GM19099 (cell line): Measurements from ENCODE around the gene IFT22.

Source experiments
- POLR2A ChIP-seq: IDR thresholded peaks from 3 replicates; pipeline ENCODE4 v1.6.1; 2011; ENCODE audit warnings: low read depth; ENCODE audit not compliant: insufficient read length; ENCODE audit errors: extremely low read depth

IFT22 gene

DNA sequence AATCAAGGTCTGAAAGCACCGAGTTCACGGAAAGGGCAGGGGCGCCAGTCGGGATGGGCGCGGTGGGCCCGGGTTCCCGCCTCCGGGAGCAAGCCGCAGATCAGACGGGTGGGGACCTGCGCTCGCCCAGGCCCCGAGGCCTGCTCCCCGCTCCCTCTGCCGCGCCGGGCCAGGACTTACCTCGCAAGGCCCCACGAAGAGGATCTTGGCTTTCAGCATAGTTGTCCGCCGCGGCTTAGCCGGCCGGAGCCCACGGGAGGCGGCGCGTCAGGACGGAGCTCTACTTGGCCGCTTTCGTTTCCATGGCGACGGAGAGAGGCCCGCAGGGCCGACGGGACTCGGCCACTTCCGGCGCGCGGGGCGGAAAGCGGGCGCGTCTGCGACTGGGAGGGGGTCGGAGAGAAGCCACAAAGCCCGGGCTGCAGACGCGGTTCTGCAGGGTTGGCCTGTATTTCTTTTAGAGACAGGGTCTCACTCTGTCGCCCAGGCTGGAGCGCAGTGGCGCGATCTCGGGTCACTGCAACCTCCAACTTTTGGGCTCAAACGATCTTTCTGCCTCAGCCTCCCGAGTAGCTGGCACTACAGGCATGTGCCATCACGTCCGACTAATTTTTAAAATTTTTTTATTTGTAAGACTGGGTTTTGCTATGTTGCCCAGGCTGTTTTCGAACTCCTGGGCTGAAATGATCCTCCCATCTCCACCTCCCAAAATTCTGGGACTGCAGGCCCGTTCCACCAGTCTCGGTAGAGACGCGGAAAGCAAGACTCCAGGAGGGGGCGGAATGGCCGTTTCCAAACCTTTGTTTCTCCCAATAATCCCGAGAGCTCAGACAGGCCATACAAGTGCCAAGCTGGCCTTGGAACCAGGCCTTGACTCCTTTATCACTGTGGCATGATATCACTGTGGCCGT is at the start of gene IFT22:
Gene IFT22, minus strand, starts transcription at position 322 of the 911 bp plus-strand sequence. Its CDS starts 103 bp downstream, at position 219.
- peak; percentile 67 for TF ChIP-seq POLR2A

DNA sequence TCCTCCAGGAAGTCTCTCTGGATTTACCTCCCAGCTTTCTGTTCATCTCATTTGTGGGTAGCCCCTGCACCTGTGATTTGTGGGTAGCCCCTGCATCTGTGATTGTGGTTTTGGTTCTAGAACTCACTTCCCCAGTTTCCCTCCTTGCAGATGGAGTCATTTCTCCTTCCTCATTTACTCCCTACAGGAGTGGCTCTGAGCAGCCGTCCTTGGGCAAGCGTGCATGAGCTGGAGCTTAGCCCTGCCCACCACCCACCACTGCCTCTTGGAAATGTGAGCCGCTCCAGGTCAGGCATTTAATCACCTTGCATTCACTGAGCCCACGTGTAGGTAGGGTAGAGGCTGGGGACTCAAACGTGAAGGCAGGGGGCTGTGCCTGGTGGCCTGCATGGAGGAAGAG is 49.2 kb upstream of the IFT22 start:
- TF ChIP-seq POLR2A, result no peak

DNA sequence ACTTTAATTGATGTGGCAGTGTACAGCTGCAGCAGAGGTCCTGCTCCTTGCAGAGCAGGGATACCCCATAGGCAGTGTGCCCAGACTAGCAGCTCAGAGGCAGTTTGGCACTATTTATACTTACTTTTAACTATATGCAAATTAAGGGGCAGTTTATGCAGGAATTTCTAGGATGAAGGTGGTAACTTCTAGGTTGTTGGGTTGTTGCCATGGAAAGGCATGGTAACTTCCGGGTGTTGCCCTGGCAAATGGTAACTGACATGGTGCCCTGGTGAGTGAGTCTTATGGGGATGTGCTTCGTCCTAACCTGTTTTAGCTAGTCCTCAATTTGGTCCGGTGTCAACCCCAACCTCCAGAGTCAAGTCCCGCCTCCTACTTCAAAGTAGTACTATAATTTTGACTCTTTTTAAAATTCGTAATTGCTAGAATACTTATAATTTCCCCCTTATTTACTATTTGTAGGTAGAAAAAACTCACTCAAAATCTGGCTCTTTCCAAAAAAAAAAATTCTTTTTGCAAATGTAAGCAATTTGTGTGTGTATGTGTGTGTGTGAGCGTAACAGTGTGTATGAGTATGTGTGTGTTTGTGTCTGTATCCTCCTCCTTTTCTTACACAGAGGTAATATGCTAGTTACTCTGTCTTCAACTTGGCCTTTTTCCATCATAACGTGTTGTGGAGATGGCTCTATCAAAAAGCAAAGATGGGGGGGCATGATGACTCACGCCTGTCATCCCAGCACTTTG is 47.0 kb upstream of the IFT22 start:
- TF ChIP-seq POLR2A, result no peak

DNA sequence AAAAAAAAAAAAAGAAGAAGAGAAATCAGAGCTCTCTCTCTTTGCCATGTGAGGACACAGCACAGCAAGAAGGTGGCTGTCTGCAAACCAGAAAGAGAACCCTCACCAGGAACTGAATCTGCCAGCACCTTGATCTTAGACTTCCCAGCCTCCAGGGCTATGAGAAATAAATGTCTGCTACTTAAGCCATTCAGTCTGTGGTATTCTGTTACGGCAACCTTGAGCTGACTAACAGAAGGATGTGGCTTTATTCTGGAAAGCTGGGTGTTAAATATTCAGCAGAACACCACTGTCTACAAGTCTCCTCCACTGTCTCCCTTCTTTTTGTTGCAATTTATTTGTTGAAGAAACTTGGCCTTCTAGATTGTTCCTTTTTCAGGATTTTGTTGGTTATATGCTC is 46.1 kb upstream of the IFT22 start:
- no peak for TF ChIP-seq POLR2A

DNA sequence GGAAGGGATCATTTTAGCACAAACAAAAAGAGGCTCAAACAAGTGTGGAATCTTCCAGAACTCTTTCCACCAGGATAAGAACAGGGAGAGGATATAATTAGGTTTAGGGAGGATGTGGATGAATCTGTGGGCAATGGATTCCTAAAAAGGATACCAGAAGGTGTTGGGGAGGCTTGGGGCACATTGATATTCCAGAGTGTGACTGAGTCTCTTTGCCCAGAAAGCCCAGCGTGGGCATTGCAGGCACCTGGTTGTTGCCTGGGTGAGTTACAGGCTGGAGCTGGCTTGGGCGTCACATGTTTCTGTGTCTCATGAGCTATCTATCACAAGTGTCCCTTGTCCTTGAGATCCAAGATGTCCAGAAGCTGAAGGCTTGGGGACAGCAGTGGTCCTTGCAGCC is 44.3 kb upstream of the IFT22 start:
- no peak for TF ChIP-seq POLR2A

DNA sequence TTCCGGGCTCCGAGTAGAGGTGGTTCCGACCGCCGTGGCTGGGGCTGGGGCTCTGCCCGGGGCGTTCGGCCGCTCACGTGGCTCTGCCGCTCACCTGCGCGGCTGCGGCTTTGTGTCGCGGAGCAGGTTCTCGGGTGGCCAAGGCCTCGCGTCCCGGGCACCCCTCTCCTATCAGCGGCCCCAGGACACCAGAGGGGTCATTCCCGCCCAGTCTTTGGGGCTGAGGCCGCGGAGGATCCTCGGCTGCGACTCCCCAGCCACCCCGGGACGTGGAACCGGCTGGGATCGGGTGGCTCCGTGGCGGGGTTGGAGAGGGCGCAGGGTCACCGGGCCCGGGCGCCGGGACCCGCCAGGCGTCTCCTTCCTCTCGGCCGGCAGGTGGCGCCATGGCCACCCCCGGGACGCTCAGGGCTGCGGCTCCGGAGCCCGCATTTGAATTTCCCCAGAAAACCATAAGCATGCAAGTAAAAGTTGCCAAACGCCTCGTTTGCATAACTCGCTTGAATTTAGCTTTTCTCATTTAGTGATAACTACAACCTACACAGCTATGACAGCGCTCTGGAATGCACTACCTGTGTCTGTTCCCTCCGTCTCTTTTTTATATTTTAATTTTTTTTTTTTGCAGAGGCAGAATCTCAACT is 42.2 kb upstream of the IFT22 start:
- no peak for TF ChIP-seq POLR2A

DNA sequence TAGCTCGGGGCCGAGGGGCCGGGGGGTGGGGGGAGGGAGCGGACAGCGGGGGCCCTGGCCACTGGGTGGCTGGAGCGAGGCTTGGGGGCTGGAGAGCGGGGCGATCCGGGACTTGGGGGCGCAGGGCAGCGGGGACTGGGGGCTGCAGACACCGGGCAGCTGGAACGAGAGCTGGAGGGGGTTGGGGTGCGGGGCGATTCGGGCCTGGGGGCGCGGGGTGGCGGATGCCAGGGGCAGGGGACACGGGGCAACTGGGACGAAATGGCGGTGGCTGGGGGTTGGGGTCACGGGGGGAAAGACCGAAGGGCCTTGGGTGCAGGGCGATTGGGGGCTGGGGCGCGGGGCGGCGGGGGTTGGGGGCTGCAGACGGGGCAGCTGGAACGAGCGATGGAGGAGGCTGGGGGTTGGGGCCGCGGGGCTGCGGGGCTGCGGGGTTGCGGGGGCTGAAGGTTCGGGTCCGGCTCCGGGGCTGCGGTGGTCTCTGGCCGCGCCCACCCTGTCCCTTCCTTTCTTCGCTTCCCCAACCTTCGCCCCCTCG is 41.7 kb upstream of the IFT22 start:
- no peak for TF ChIP-seq POLR2A

DNA sequence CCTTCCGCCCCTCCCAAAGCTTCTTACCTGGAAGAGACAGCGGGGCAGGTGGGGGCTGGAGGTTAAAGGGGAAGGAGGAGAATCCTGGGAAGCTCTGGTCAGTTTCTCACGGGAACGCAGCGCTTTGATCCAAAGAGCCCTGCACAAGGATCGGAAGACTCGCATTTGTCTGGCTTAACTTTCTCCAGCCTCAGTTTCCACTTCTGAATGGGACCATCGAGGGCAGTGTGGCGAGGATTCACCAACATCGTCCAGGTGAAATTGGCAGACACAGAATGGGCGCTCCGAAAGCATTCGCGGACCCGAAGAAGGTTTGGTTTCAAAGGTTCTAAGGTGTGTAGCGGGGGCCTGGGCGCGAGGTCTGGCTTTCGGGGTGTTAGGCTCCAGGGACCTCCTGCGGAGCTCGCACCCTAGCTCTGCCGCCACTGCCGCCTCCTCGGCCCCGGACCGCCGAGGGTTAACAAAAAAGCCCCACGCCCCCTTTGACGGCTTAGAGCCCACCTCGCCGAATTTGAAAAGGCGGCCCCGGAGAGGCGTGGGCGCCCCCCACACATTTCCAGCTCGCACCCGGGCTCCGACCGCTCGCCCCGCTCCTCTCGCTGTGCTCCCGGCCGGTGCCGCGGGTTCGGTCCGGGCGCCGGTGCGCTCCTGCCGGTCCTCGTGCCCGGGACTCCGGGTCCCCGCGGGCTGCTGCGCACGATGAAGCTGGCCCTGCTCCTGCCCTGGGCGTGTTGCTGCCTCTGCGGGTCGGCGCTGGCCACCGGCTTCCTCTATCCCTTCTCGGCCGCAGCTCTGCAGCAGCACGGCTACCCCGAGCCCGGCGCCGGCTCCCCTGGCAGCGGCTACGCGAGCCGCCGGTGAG is 41.0 kb upstream of the IFT22 start, which contains the start of gene COL26A1:
Gene COL26A1, plus strand, starts transcription at position 542 of the 862 bp plus-strand sequence. Its CDS starts 158 bp downstream, at position 700.
- TF ChIP-seq POLR2A, result no peak

DNA sequence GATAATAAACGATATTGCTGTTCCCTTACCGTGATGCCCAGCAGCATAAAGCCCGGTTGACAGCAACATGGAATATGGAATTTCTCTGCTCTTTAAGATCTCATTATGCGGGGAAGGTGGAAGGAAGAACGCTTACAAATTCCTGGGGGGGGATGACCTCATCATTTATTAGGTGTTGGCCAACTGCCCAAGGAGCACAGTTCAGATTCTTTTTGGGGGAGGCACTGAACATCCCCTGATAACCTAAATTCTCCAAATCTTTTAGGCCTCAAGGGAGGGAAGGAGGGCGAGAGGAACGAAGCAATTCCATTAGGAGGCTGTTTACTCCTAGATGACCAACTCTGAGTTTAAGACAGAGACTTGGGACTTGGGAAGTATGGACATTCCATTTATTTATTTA is 35.8 kb upstream of the IFT22 start:
- no peak for TF ChIP-seq POLR2A

DNA sequence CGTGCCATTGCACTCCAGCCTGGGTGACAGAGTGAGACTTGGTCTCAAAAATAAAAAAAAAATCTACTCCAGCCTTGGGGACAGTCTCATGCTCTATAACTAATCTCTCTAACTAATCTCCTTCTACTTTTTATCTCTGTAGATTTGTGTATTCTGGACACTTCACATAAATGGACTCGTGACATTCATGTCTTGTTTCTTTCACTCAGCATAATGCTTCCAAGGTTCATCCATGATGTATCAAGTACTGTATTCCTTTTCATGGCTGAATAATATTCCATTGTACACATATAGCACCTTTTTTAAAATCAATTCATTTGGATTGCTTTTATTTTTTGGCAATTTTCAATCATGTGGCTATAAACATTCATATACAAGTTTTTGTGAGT is 31.3 kb upstream of the IFT22 start:
- no peak for TF ChIP-seq POLR2A

DNA sequence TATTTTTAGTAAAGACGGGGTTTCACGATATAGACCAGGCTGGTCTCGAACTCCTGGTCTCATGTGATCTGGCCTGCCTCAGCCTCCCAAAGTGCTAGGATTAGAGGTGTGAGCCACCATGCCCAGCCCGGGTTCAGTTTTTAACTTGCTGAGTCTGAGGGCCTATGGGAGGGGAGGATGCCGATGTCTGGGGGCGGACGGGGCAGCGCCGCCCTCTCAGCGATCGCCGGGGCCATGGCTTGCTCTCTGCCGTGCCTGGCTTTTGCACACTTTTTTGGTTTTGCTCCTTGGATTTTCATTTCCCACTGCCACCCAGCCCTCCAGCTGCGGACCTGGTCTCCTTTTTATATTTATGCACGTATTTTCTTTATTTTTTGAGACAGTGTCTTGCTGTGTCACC is 25.9 kb upstream of the IFT22 start:
- no peak for TF ChIP-seq POLR2A

DNA sequence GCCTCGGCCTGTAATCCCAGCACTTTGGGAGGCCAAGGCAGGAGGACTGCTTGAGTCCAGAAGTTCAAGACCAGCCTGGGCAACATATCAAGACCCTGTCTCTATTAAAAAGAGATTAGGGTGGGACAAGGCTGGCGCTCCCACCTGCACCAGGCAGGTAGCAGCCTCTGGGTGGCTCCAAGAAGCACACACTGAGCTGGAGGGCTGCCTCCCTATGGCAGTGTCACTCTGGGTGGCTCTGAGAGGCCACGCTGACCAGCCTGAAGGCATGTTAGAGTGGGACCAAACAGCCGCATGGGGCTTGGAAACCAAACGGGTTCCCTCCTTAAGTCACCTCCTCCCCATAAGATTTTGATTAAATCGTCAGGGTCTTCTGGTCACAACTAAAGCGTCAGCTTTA is 21.3 kb upstream of the IFT22 start:
- no peak for TF ChIP-seq POLR2A

DNA sequence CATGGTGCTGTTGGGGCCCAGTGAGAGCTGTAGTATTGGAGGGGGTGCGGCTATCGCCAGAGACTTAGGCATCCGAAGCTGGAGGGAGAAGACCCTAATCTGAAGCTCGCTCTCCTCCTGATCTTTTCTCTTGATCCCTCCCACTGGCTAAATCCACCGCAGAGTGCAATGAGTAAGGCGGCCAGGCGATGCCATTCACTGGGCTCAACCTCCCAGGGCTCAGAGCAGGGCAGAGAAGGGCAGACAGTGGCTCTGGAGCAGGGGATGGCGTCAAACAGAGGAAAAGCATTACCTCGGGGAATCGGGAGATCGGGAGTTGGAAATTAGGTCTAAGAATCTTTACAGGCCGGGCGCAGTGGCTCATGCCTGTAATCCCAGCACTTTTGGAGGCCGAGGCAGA is 18.8 kb upstream of the IFT22 start:
- no peak for TF ChIP-seq POLR2A

DNA sequence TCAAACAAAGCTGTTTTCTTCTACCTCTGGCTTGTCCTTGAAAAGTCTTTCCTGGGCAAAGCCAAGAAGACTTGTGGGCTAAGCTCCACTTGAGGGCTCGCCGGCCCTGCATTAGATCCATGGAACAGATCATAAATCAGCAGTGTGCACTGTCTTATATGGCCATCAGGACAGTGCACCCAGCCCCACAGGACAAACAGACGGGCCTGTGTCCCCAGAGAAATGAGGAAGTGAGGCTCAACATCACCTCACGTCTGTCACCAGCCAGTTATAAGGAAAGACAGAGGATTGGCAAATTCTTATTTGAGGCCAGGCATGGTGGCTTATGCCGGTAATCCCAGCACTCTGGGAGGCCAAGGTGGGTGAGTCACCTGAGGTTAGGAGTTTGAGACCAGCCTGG is 12.3 kb upstream of the IFT22 start:
- TF ChIP-seq POLR2A, result no peak
